HG02852 (cell line): ENCODE data around the gene CR1.
"Not testable (repeated sequence)": the region's sequence is repeated elsewhere in the genome, so short reads cannot be mapped to it uniquely, and the experiment has no call there.

ENCODE experiments used
- ATAC-seq: cut with Tn5 transposase; IDR thresholded peaks from one replicate; pipeline ENCODE4 v1.9.1; 2021; ENCODE audit warnings: mild to moderate bottlenecking, moderate library complexity; ENCODE audit not compliant: unreplicated experiment

The CR1 gene

DNA sequence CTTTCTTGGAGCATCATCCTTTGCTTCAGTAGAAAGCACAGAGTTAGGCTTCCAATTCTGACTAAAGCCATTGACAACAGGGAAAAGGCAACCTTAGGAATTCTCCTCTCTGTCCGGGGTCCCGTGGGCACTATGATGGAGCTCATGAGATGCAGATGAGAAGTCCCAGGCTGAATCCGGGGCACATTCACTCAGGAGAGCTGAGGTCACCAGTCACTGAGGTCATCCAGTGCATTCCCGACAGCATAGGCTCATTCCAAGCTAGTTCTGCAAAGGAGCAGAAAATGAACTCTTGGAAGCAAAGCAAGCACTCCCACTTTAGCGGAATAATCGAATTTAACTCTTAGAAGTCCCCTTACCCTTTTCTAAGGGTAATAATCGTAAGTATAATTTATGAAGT, 6.8 kb downstream of the CR1 start:
- no peak for ATAC-seq

DNA sequence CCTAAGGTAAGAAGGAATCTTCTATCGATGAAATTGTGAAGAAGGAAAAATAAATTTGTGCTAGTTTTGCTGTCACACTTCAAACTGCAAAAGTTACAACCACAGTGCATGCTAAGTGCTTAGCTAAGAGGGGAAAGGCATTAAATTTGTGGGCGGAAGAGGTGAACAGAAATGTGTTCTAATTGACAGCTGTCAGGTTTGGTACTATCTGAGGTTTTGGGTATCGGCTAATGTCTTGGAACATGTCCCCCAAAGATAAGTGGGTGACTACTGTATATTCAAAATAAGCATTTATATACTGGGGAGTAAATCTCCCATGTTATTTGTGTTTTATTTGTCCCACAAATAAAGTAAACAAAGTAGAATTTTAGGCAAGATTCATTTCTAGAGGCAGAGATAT, 8.0 kb downstream of the CR1 start:
- ATAC-seq, result no peak

DNA sequence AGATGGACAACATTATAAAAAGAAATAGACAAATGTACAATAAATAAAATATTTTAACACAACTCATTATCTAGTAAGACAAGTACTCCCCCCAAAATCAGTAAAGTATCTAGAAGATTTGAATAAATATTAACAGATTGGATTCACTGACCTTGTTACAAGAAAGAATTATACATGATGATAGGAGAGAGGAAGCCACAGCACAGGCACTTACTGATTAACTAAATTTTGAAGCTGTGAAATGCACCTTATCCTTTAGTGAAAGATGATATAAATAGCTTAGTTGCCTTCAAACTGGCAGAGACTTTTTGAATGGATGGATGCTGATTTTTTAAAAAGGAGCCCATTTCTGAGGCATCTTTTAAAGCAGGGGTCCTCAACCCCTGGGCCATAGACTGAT, 8.5 kb downstream of the CR1 start:
- ATAC-seq, result no peak

DNA sequence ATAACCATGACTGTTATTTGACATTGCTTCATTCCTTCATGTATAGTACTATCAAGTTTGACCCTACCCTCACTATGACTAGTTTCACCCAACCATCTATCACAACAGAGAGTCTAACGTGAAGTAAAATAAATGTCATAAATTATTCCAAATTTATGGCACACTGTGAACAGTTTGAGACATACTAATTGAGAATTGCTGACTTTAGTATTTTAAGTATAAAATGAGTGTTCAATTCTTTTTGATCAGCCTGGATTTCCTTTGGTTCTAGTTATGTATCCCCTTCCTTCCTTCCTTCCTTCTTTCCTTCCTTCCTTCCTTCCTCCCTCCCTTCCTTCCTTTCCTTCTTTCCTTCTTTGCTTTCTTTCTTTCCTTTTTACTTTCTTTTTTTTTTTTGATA, 14.5 kb downstream of the CR1 start:
- no peak for ATAC-seq

DNA sequence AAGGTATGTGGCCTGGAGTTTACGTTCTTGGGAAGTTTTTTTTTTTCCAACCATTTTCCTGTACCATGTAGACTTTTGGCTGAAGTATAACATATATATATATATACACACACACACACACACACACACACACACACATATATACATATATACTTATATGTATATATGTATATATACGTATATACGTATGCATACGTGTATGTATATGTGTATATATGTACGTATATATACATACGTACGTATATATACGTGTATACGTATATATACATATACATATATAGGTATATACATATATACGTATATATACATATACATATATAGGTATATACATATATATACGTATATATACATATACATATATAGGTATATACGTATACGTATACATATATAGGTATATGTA, 18.9 kb downstream of the CR1 start:
- ATAC-seq, result no peak

DNA sequence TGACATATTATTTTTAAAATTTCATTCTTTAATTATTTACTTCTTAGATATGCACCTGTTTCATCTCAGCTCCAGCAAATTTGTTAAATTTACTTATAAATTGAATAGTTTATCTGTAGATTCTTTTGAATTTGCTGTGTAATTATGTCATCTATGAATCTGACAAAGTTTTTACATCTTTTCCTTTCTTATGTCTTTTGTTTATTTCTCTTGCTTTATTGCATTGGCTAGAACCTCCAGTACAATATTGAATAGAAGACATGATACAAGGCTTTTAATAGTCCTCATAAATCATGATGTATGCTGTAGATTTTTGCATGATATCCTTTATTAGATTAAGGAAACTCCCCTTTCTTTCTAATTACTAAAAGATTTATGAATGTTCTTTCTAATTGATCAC, 20.8 kb downstream of the CR1 start:
- no peak for ATAC-seq

DNA sequence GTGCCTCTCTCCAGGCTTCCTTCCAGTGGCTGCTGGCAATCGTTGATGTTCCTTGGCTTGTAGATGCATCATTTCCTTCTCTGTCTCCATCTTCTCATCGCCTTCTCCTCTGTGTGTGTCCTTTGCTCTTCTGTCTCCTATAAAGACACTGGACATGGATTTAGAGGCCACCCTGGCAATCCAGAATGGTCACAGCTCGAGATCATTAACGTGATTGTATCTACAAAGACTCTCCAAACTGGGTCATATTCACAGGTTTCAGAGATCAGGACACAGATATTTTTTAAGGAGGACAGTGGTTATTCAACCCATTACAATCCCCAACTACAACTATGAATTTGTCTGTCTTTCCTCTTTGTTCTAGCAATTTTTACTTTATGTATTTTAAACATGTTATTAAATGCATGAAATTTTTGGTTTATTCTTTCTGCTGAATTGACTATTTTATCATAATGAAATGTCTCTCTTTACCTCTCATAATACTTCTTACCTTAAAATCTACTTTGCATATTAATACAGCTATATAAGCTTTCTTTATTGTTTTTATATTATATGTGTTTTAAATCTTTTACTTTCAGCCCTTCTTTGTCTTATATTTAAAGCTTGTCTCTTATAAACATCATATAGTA, 22.8 kb downstream of the CR1 start:
- ATAC-seq, result no peak

DNA sequence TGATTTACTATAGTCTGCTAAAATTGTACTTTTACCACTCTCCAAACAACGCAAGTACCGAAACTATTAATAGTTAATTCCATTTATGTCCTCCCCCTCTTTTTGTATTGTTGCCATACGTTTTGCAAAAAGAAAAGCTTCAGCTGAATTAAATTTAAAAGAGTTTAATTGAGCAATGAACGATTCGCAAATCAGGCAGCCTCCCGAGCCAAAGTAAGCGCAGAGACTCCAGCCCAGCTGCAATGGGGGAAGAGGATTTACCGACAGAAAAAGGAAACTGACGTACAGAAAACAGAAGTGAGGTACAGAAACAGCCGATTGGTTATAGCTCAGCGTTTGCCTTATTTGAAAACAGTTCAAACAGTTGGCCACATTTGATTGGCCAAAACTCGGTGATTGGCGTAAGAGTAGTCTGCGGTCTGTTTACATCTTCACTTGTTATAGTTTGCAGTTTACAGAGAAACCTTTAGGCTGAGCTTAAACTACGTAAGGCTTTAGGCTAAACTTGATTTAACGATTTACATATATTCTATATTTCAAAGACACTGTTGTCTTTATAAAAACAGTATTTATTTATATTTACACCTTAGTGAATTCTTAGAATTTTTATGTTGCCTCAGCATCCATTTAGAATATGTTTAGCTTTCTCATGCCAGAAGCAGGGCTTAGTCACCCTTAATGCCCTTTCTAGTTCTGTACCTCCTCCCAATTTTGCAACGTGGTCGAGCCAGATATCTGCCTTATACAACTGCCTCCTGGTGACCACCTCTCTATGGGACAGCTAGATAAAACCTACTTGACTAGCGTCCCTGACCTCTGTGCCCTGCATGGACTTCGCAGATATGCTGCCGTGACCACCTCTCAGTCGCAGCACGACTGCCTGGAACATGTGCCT, 23.8 kb downstream of the CR1 start:
- ATAC-seq, result no peak

DNA sequence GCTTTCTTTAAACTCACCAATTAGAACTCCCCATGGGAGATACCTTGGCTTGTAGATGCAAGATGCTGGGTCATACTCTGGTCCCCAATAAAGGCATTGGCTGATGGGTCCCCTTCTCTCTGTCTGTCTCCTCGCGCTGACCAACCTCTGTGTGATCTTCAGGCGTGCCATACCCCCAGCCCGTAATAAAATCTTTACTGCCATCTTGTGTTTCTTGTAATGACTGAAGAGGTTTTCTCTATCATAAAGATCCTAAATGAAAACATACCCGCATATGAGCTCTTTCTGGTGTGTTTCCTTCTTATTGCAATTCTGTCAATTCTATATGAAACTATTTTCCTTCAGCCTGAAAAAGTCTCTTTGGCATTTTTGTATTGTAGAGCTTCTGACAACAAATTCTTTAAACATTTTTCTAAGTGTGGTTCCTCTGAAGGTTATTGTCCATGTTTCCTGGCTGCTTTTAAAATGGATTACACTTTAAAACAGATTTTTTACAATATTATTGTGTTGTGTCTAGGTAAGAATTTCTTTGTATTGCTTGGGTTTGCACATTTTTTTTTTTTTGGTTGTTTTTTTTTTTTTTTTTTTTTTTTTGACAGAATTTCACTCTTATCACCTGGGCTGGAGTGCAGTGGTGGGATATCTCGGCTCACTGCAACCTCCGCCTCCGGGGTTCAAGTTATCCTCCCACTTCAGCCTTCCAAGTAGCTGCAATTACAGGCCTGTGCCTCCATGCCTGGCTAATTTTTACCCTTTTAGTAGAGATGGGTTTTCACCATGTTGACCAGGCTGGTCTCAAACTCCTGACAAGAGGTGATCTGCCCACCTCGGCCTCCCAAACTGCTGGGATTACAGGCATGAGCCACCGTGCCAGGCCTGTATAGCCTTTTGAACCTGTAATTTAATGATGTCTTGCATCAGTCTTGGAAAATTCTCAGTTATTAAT, 24.7 kb downstream of the CR1 start:
- not testable (repeated sequence) for ATAC-seq

DNA sequence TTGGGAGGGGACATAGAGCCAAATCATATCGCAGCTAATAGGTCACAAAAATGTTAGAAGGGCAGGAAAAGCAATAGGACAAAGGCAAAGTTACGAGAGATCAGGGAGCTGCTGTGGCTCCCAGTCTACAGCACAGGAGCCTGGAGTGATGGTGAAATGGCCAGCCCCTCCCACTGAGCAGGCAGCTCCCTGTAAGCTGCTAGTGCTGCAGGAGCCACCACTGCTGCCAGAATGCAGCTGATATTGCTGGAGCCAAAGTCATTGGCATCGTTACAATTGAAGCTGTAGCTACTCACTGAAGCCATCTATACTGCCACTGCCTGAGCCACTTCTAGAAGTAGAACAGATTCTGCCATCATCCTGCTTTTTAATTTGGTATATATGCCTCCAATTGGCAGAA, 29.3 kb downstream of the CR1 start:
- not testable (repeated sequence) for ATAC-seq

DNA sequence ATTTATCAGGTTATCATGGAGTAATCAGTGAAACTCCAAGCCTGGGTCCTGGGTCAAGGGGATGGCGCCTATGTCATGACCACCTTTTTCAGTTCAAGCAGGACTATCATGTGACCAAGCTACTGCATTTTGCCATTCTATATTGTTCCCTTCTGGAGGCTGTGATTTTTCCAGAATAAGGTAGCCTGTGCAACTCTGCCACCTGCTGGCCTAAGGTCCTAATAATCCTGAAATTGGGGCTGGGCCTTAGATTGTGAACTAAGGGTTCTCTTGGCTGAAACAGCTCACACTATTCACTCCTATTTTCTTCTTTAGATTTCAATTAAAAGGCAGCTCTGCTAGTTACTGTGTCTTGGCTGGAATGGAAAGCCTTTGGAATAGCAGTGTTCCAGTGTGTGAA, 32.4 kb downstream of the CR1 start:
- not testable (repeated sequence) for ATAC-seq

DNA sequence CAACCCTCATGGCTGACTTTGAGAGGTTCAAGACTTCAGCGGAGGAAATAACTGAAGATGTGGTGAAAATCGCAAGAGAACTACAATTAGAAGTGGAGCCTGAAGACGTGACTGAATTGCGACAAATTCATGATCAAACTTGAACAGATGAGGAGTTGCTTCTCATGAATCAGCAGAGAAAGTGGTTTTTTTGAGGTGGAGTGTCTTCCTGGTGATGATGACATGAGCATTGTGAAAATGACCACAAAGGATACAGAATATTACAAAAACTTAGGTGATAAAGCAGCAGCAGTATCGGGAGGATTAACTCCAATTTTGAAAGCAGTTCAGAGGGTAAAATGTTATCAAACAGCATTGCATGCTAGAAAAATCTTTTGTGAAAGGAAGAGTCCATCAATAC, 40.3 kb downstream of the CR1 start:
- not testable (repeated sequence) for ATAC-seq

DNA sequence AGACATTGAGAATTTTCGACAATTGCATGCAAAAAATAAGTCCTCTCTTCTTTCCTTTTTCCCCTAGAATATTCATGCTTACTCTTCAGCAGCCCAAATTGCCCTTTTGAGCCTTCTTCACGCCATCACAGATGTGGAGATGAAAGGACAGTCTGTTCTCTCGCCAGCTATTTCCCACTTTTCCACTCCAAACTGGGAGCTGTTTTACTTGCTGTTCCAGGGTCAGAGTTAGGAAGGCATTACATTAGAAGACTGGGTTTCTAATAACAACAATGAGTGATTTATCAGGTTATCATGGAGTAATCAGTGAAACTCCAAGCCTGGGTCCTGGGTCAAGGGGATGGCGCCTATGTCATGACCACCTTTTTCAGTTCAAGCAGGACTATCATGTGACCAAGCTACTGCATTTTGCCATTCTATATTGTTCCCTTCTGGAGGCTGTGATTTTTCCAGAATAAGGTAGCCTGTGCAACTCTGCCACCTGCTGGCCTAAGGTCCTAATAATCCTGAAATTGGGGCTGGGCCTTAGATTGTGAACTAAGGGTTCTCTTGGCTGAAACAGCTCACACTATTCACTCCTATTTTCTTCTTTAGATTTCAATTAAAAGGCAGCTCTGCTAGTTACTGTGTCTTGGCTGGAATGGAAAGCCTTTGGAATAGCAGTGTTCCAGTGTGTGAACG, 50.9 kb downstream of the CR1 start:
- ATAC-seq, result not testable (repeated sequence)

DNA sequence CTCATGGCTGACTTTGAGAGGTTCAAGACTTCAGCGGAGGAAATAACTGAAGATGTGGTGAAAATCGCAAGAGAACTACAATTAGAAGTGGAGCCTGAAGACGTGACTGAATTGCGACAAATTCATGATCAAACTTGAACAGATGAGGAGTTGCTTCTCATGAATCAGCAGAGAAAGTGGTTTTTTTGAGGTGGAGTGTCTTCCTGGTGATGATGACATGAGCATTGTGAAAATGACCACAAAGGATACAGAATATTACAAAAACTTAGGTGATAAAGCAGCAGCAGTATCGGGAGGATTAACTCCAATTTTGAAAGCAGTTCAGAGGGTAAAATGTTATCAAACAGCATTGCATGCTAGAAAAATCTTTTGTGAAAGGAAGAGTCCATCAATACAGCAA, 58.9 kb downstream of the CR1 start:
- ATAC-seq, result not testable (repeated sequence)

DNA sequence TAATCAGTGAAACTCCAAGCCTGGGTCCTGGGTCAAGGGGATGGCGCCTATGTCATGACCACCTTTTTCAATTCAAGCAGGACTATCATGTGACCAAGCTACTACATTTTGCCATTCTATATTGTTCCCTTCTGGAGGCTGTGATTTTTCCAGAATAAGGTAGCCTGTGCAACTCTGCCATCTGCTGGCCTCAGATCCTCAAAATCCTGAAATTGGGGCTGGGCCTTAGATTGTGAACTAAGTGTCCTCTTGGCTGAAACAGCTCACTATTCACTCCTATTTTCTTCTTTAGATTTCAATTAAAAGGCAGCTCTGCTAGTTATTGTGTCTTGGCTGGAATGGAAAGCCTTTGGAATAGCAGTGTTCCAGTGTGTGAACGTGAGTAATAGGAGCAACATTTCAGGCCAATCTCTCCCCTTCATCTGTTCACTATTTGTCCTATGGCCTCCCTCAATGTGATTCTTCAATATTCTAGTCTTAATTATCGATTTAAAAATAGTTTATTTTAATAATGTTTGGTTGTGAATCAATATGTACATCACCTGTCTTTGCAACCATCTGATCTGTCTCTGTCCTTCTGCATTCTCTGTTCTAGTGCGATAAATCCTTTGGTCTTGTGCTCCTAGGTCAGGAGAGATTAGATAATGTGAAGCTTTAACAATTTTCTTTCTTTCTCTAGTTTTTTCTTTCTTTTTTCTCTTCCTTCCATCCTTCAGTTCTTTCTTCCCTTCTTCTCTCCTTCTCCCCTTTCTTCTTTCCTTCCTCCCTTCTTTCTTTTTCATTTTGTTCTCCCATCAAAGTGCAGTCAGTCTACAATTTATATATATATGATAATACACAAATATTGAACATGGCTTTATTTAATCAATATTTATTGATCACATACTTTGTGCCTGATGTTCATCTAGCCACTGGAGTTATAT, 69.8 kb downstream of the CR1 start:
- ATAC-seq, result no peak

DNA sequence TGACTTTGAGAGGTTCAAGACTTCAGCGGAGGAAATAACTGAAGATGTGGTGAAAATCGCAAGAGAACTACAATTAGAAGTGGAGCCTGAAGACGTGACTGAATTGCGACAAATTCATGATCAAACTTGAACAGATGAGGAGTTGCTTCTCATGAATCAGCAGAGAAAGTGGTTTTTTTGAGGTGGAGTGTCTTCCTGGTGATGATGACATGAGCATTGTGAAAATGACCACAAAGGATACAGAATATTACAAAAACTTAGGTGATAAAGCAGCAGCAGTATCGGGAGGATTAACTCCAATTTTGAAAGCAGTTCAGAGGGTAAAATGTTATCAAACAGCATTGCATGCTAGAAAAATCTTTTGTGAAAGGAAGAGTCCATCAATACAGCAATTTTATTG, 76.0 kb downstream of the CR1 start:
- ATAC-seq, result not testable (repeated sequence)

DNA sequence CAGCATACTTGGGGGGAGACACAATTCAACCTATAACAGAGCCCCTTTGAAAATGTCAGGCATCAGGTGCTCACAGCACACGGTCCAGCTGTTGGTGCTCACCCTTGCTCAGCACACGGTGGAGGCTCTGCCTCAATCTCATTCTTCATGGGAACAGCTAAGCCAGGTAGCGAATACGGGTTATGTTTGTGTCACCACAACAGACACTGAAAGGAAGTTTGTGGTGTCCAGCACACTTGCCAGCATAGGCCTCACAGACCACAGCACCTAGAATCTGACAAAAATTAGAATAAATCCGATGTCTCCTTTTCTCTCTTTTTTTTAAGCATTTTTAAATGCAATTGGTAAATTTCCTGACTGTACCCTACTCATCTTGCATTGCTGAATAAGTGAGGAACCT, 77.1 kb downstream of the CR1 start:
- ATAC-seq, result not testable (repeated sequence)

DNA sequence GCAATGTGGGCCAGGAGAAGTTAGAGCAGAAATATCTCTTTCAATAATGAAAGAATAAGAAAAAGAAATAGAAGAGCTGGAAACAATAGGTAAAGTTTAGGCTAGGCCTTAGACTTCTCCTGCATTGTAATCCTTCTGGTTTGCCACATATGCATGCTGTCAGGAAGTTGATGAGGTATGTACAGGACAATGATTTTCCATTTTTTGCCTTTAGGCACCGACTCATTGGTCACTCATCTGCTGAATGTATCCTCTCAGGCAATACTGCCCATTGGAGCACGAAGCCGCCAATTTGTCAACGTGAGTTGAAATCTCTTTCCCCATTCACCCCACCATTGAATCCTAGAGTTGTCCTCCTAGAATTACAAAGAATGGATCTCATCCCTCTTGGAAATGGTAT, 79.4 kb downstream of the CR1 start:
- not testable (repeated sequence) for ATAC-seq

DNA sequence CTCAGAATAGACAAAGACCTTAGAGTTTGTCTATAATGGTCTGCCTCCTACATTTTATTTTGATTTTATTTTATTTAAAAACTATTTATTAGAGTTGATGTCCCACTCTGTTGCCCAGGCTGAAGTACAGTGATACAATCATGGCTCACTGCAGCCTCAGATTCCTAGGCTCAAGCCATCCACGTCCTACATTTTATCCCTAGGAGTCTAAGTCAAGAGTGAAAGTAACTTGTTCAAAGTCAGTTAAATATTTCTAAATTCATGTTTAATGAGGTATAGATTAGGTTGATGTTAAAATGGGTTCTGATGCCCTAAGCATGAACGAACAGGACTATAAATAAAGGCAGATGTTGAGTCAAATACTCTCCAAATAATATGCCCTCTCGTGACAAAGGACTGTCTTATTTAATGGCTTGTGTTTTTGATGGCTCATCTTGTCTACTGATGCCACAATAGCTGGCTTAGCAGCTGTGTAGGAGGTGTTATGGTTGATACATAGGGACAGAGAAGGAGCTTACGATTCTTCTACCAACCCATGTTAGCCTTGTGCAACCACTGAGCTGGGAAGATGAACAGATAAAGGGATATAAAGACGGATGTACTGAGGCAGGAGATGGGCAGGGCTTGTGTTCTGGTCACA, 83.0 kb downstream of the CR1 start:
- no peak for ATAC-seq
